ENCODE measurements around the gene CALB2. TPM values are rescaled to one million over a fixed set of nuclear protein-coding genes. Genes with fewer than 3 reads are reported as not detected.
"Not testable (repeated sequence)": the region's sequence is repeated elsewhere in the genome, so short reads cannot be mapped to it uniquely, and the experiment has no call there.

Gene CALB2
- total and polyA plus RNA-seq, 2 experiments from 2014 or later, result 2.4 to 4.2 TPM

- not testable (repeated sequence) for H3K27ac ChIP-seq (ENCODE audit: low read depth); H3K4me1 ChIP-seq (ENCODE audit: insufficient read depth); H3K27ac Mint-ChIP-seq; H4K20me1 ChIP-seq (replicated peaks; ENCODE audit: insufficient read depth); H3K4me3 ChIP-seq; H3K36me3 Mint-ChIP-seq (ENCODE audit: low read depth); H3F3A ChIP-seq (replicated peaks; ENCODE audit: low read depth); H3K9me2 ChIP-seq (ENCODE audit: insufficient read depth); H3K9me3 Mint-ChIP-seq; DNase-seq (ENCODE audit: low spot score); H3K4me2 ChIP-seq; H3K79me2 ChIP-seq (replicated peaks; ENCODE audit: insufficient read depth); H2AFZ ChIP-seq; ATAC-seq; H3K4me3 Mint-ChIP-seq; H3K36me3 ChIP-seq (ENCODE audit: insufficient read depth); H3K27me3 Mint-ChIP-seq (ENCODE audit: insufficient read depth, low read depth, poor library complexity); H3K27me3 ChIP-seq (ENCODE audit: insufficient read depth)
- peaks cover 11% of the 10 kb centered on the region for H3K4me1 Mint-ChIP-seq
These were observed 44.9 kb upstream of the CALB2 start for GRCh38 chr16:71313591-71313990.

GRCh38 chr16:71315269-71315668 lies 43.3 kb upstream of the CALB2 start:
- no peak for ATAC-seq
- Mint-ChIP-seq H3K4me1 (peaks cover 11% of the 10 kb centered on the region), H3K27ac (no peak overlapping the region), H3K4me3 (no peak overlapping the region), H3K27me3 (ENCODE audit: insufficient read depth, low read depth, poor library complexity) (no peaks in the 10 kb centered on the region), H3K9me3 (no peaks in the 10 kb centered on the region), H3K36me3 (ENCODE audit: low read depth) (no peaks in the 10 kb centered on the region)
- Histone ChIP-seq H3K27ac (ENCODE audit: low read depth) (no peak overlapping the region), H3K79me2 (replicated peaks; ENCODE audit: insufficient read depth) (no peaks in the 10 kb centered on the region), H3K4me2 (no peak overlapping the region), H3F3A (replicated peaks; ENCODE audit: low read depth) (no peaks in the 10 kb centered on the region), H4K20me1 (replicated peaks; ENCODE audit: insufficient read depth) (no peaks in the 10 kb centered on the region), H2AFZ (no peak overlapping the region), H3K36me3 (ENCODE audit: insufficient read depth) (no peaks in the 10 kb centered on the region), H3K9me2 (ENCODE audit: insufficient read depth) (no peaks in the 10 kb centered on the region), H3K4me1 (ENCODE audit: insufficient read depth) (peaks cover 3% of the 10 kb centered on the region), H3K27me3 (ENCODE audit: insufficient read depth) (no peaks in the 10 kb centered on the region), H3K4me3 (no peak overlapping the region)
- no peak for DNase-seq (ENCODE audit: low spot score)
- TF ChIP-seq ETS1 (IDR thresholded peaks at IDR 0.05) (no peak), ZNF462 (CRISPR knock-in tag; IDR thresholded peaks at IDR 0.05) (no peak), STAT1 (IDR thresholded peaks at IDR 0.05; ENCODE audit: unreplicated experiment) (no peak), JUNB (IDR thresholded peaks at IDR 0.05; ENCODE audit: unreplicated experiment) (no peak), CREB1 (CRISPR knock-in tag; IDR thresholded peaks at IDR 0.05; ENCODE audit: low read depth) (no peak), POLR2AphosphoS5 (IDR thresholded peaks at IDR 0.05; ENCODE audit: low read depth) (no peak), EZH2 (IDR thresholded peaks at IDR 0.05; ENCODE audit: low read depth, unreplicated experiment) (no peak), EZH2phosphoT487 (IDR thresholded peaks at IDR 0.05; ENCODE audit: unreplicated experiment) (no peak), ZNF331 (CRISPR knock-in tag; IDR thresholded peaks at IDR 0.05; ENCODE audit: low read depth) (no peak)
- TF ChIP-seq, protein P1, sequence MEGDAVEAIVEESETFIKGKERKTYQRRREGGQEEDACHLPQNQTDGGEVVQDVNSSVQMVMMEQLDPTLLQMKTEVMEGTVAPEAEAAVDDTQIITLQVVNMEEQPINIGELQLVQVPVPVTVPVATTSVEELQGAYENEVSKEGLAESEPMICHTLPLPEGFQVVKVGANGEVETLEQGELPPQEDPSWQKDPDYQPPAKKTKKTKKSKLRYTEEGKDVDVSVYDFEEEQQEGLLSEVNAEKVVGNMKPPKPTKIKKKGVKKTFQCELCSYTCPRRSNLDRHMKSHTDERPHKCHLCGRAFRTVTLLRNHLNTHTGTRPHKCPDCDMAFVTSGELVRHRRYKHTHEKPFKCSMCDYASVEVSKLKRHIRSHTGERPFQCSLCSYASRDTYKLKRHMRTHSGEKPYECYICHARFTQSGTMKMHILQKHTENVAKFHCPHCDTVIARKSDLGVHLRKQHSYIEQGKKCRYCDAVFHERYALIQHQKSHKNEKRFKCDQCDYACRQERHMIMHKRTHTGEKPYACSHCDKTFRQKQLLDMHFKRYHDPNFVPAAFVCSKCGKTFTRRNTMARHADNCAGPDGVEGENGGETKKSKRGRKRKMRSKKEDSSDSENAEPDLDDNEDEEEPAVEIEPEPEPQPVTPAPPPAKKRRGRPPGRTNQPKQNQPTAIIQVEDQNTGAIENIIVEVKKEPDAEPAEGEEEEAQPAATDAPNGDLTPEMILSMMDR (conservative IDR thresholded peaks at IDR 0.05; ENCODE audit: low read depth in 2 of 2), result no peak
